Smooth muscle cell (in vitro differentiated cells): ENCODE data around the gene SSBP3. TPM values are rescaled to one million over a fixed set of nuclear protein-coding genes. Genes with fewer than 3 reads are reported as not detected.

Experiments used
- DNase-seq: peaks from one replicate; lab custom pipeline; 2025; ENCODE audit not compliant: unreplicated experiment; lab: John Stamatoyannopoulos, UW
- H2AFZ ChIP-seq: fragments of 200-600 bp; sonication (generic); 2 replicates; pipeline ENCODE4 v1.6.0; 2016; ENCODE audit warnings: antibody characterized with exemption, low read depth, mild to moderate bottlenecking
- H3F3A ChIP-seq: fragments of 200-600 bp; sonication (generic); 2 replicates; pipeline ENCODE4 v1.6.0; 2017; ENCODE audit warnings: antibody characterized with exemption, low read depth
- H3K27ac ChIP-seq: fragments of 200-600 bp; sonication (generic); 2 replicates; pipeline ENCODE4 v1.5.1; 2016; ENCODE audit warnings: low read depth, mild to moderate bottlenecking
- H3K27me3 ChIP-seq: fragments of 200-600 bp; sonication (generic); 2 replicates; pipeline ENCODE4 v1.6.1; 2016; ENCODE audit warnings: low read depth, mild to moderate bottlenecking
- H3K36me3 ChIP-seq: fragments of 200-600 bp; sonication (generic); 2 replicates; pipeline ENCODE4 v1.5.1; 2016; ENCODE audit warnings: low read depth
- H3K4me1 ChIP-seq: fragments of 200-600 bp; sonication (generic); 2 replicates; pipeline ENCODE4 v1.5.1; 2016; ENCODE audit warnings: low read depth
- H3K4me2 ChIP-seq: fragments of 200-600 bp; sonication (generic); 2 replicates; pipeline ENCODE4 v1.6.0; 2016; ENCODE audit warnings: mild to moderate bottlenecking
- H3K4me3 ChIP-seq: fragments of 200-600 bp; sonication (generic); 2 replicates; pipeline ENCODE4 v1.5.1; 2016; ENCODE audit warnings: mild to moderate bottlenecking
- H3K79me2 ChIP-seq: fragments of 200-600 bp; sonication (generic); 2 replicates; pipeline ENCODE4 v1.6.0; 2016; ENCODE audit warnings: low read depth, mild to moderate bottlenecking
- H3K9ac ChIP-seq: fragments of 200-600 bp; sonication (generic); 2 replicates; pipeline ENCODE4 v1.6.0; 2016; ENCODE audit warnings: low read depth
- H3K9me3 ChIP-seq: fragments of 200-600 bp; sonication (generic); replicated peaks from 2 replicates; pipeline ENCODE4 v1.5.1; 2016; ENCODE audit warnings: low read depth
- H4K20me1 ChIP-seq: fragments of 200-600 bp; sonication (generic); 2 replicates; pipeline ENCODE4 v1.6.0; 2016; ENCODE audit warnings: low read depth
- CTCF ChIP-seq: fragments of 200-600 bp; sonication (generic); IDR thresholded peaks from 2 replicates; pipeline ENCODE4 v1.5.1; 2017; ENCODE audit warnings: borderline replicate concordance, mild to moderate bottlenecking, antibody characterized with exemption; ENCODE audit not compliant: insufficient read depth, poor library complexity, severe bottlenecking
- WGBS: methylation state at CpG from one replicate; pipeline ENCODE4 v1.1.7; 2016; ENCODE audit warnings: low lambda C conversion rate; 5-methylcytosine and 5-hydroxymethylcytosine counted together
- polyA plus RNA-seq: library from polyadenylated mRNA; unstranded; fragments of >200 nt; fragmentation: Nextera tagmentation; extraction: Ambion mirVana; gene quantifications from 2 replicates; pipeline ENCODE4 v1.2.1, GENCODE V29; 2016
- total RNA-seq: library from RNA; depleted of rRNA; stranded (reverse); fragments of >200 nt; gene quantifications from 2 replicates; pipeline ENCODE4 v1.2.3, GENCODE V29; 2014

The SSBP3 gene
- total and polyA plus RNA-seq, 2 experiments from 2014 or later, result 26.5 to 30.1 TPM

- Histone ChIP-seq H3K4me1 (peaks cover 8% of the 10 kb centered on the region), H3K4me2 (no peak overlapping the region), H3F3A (peaks cover 7% of the 10 kb centered on the region), H4K20me1 (peaks cover 65% of the 10 kb centered on the region), H3K4me3 (no peak overlapping the region), H3K27me3 (no peaks in the 10 kb centered on the region), H3K9me3 (no peaks in the 10 kb centered on the region), H3K79me2 (no peaks in the 10 kb centered on the region), H3K9ac (no peak overlapping the region), H2AFZ (no peak overlapping the region), H3K27ac (no peak overlapping the region), H3K36me3 (no peaks in the 10 kb centered on the region)
- no peak for DNase-seq
- TF ChIP-seq CTCF, result no peak
- WGBS, result 93% methylated on average over 4 of the region's 4 CpGs
These were observed 157.2 kb downstream of the SSBP3 start for GRCh38 chr1:54248966-54249365.

- Histone ChIP-seq H3K27me3 (no peaks in the 10 kb centered on the region), H3F3A (peaks cover 4% of the 10 kb centered on the region), H3K36me3 (no peaks in the 10 kb centered on the region), H3K27ac (no peak overlapping the region), H3K9me3 (no peaks in the 10 kb centered on the region), H4K20me1 (peaks cover 58% of the 10 kb centered on the region), H3K4me1 (peaks cover 8% of the 10 kb centered on the region), H3K79me2 (no peaks in the 10 kb centered on the region), H3K4me3 (no peak overlapping the region), H2AFZ (no peak overlapping the region), H3K4me2 (no peak overlapping the region), H3K9ac (no peak overlapping the region)
- TF ChIP-seq CTCF, result no peak
- 94% methylated on average over 11 of the region's 11 CpGs for WGBS
- DNase-seq, result no peak
These were observed 158.2 kb downstream of the SSBP3 start for GRCh38 chr1:54247863-54248515.

GRCh38 chr1:54246116-54246721 is 160.0 kb downstream of the SSBP3 start:
- H3K4me3 ChIP-seq, result no peak overlapping the region

More at GRCh38 chr1:54246116-54246721, 160.0 kb downstream of the SSBP3 start:
- no peak overlapping the region for H3K27ac ChIP-seq
- H3K27me3 ChIP-seq, result no peaks in the 10 kb centered on the region
- DNase-seq, result no peak
- peaks cover 40% of the 10 kb centered on the region for H4K20me1 ChIP-seq
- no peaks in the 10 kb centered on the region for H3F3A ChIP-seq
- no peaks in the 10 kb centered on the region for H3K9me3 ChIP-seq
- H3K4me2 ChIP-seq, result no peak overlapping the region
- no peak for TF ChIP-seq CTCF
- 92% methylated on average over 10 of the region's 10 CpGs for WGBS
- H3K9ac ChIP-seq, result no peak overlapping the region
- no peaks in the 10 kb centered on the region for H3K36me3 ChIP-seq
- no peak overlapping the region for H2AFZ ChIP-seq
- no peaks in the 10 kb centered on the region for H3K79me2 ChIP-seq
- peaks cover 8% of the 10 kb centered on the region for H3K4me1 ChIP-seq
